D721Med (cell line): Measurements from ENCODE around the gene GPR39.

Experiments
- DNase-seq: peaks from one replicate; pipeline ENCODE4 v3.0.0; 2011; ENCODE audit warnings: low spot score; ENCODE audit not compliant: insufficient read length
- FAIRE-seq: peaks from 2 replicates; lab custom pipeline; 2011; peaks lifted over from hg19 to GRCh38; lab: Jason Lieb, UNC
- CTCF ChIP-seq: IDR thresholded peaks from 2 replicates; pipeline ENCODE4 v1.5.1; 2012; ENCODE audit warnings: mild to moderate bottlenecking, control low read depth; ENCODE audit not compliant: insufficient read depth; ENCODE audit errors: missing control alignments

GPR39 gene

GRCh38 chr2:132441051-132441450 lies 24.4 kb downstream of the GPR39 start:
- DNase-seq, result no peak
- no peak for TF ChIP-seq CTCF
- no peak for FAIRE-seq

- TF ChIP-seq CTCF, result no peak
- no peak for DNase-seq
- no peak for FAIRE-seq
These were observed 25.7 kb downstream of the GPR39 start for GRCh38 chr2:132442278-132442677.

GRCh38 chr2:132443106-132443505 lies 26.5 kb downstream of the GPR39 start:
- no peak for TF ChIP-seq CTCF
- DNase-seq (no peak), FAIRE-seq (no peak)

- no peak for TF ChIP-seq CTCF
- FAIRE-seq (no peak), DNase-seq (no peak)
These were observed 29.8 kb downstream of the GPR39 start for GRCh38 chr2:132446444-132446843.

- TF ChIP-seq CTCF, result no peak
- DNase-seq (no peak), FAIRE-seq (no peak)
These were observed 31.7 kb downstream of the GPR39 start for GRCh38 chr2:132448331-132448730.

GRCh38 chr2:132448771-132449170 lies 32.2 kb downstream of the GPR39 start:
- no peak for FAIRE-seq
- DNase-seq, result no peak
- peak; percentile 73 for TF ChIP-seq CTCF

- TF ChIP-seq CTCF, result no peak
- DNase-seq, result no peak
- no peak for FAIRE-seq
These were observed 33.3 kb downstream of the GPR39 start for GRCh38 chr2:132449868-132450267.
